Spinal cord (tissue), 10 donors: ENCODE data around the gene CYTL1. TPM values are rescaled to one million over a fixed set of nuclear protein-coding genes. Genes with fewer than 3 reads are reported as not detected.

Experiments used
- DNase-seq, 6 donors: peaks; one replicate each; pipeline versions ENCODE4 v3.0.0 to v3.0.0-alpha.2; 2013 to 2015; ENCODE audit warnings: low spot score in 6 of 6, low read depth in 4 of 6
- H3K27ac ChIP-seq: one replicate; pipeline ENCODE4 v1.5.1; 2013; ENCODE audit warnings: low read depth, low read length, control low read depth
- H3K27me3 ChIP-seq: one replicate; pipeline ENCODE4 v1.6.1; 2013; ENCODE audit warnings: low read length; ENCODE audit not compliant: control insufficient read depth, insufficient read depth
- H3K36me3 ChIP-seq: one replicate; pipeline ENCODE4 v1.6.1; 2013; ENCODE audit warnings: low read length; ENCODE audit not compliant: control insufficient read depth, insufficient read depth
- H3K4me1 ChIP-seq: one replicate; pipeline ENCODE4 v1.6.1; 2013; ENCODE audit warnings: low read length; ENCODE audit not compliant: control insufficient read depth, insufficient read depth
- H3K4me3 ChIP-seq: one replicate; pipeline ENCODE4 v1.5.1; 2013; ENCODE audit warnings: low read depth, low read length, control low read depth
- H3K9me3 ChIP-seq: one replicate; pipeline ENCODE4 v1.6.1; 2013; ENCODE audit warnings: low read length; ENCODE audit not compliant: control insufficient read depth, insufficient read depth
- WGBS: methylation state at CpG from one replicate; pipeline ENCODE4 v1.1.5; 2013; ENCODE audit warnings: missing lambda C conversion rate; ENCODE audit not compliant: insufficient coverage; 5-methylcytosine and 5-hydroxymethylcytosine counted together
- polyA plus RNA-seq, 2 donors: library from polyadenylated mRNA; unstranded; fragments of 120-200 nt; gene quantifications; one replicate each; pipeline ENCODE4 v1.2.1, GENCODE V29; 2013; ENCODE audit not compliant: insufficient read length in 2 of 2
- total RNA-seq, 2 donors: library from RNA; depleted of rRNA in 1 of 2; stranded (reverse); fragments of 120-200 nt in 1 of 2; fragments of >200 nt in 1 of 2; gene quantifications; one replicate each; pipeline versions ENCODE4 v1.2.3 to v1.2.4, GENCODE V29; 2013 to 2014
- donor health status: healthy.

Gene CYTL1
- total and polyA plus RNA-seq, 4 donors, result 3.8 to 4.7 (median 4.4) TPM

GRCh38 chr4:5036239-5036638 is 17.0 kb upstream of the CYTL1 start:
- H3K27ac ChIP-seq, result no peak overlapping the region
- H3K36me3 ChIP-seq, result no peaks in the 10 kb centered on the region
- no peak for DNase-seq
- 83% methylated on average over 1 of the region's 5 CpGs for WGBS
- no peak overlapping the region for H3K4me3 ChIP-seq
- H3K4me1 ChIP-seq, result peaks cover 9% of the 10 kb centered on the region
- no peaks in the 10 kb centered on the region for H3K27me3 ChIP-seq
- H3K9me3 ChIP-seq, result no peaks in the 10 kb centered on the region

GRCh38 chr4:5034206-5034605 is 14.9 kb upstream of the CYTL1 start:
- Histone ChIP-seq H3K4me3 (no peak overlapping the region), H3K4me1 (peaks cover 9% of the 10 kb centered on the region), H3K27me3 (no peaks in the 10 kb centered on the region), H3K27ac (no peak overlapping the region), H3K9me3 (no peaks in the 10 kb centered on the region), H3K36me3 (no peaks in the 10 kb centered on the region)
- 75% methylated on average over 5 of the region's 8 CpGs for WGBS
- no peak for DNase-seq

GRCh38 chr4:5033281-5033841 is 14.1 kb upstream of the CYTL1 start:
- WGBS, result 42% methylated on average over 6 of the region's 10 CpGs
- H3K4me3 ChIP-seq, result no peak overlapping the region
- H3K36me3 ChIP-seq, result no peaks in the 10 kb centered on the region
- peak in 1 of 6 donors; percentile 39 for DNase-seq
- H3K27me3 ChIP-seq, result no peaks in the 10 kb centered on the region
- no peaks in the 10 kb centered on the region for H3K9me3 ChIP-seq
- H3K27ac ChIP-seq, result no peak overlapping the region
- peaks cover 9% of the 10 kb centered on the region for H3K4me1 ChIP-seq

- peaks cover 9% of the 10 kb centered on the region for H3K4me1 ChIP-seq
- WGBS, result no CpG with 5 or more reads among the region's 5 CpGs
- no peaks in the 10 kb centered on the region for H3K9me3 ChIP-seq
- H3K27me3 ChIP-seq, result no peaks in the 10 kb centered on the region
- H3K27ac ChIP-seq, result no peak overlapping the region
- no peaks in the 10 kb centered on the region for H3K36me3 ChIP-seq
- no peak overlapping the region for H3K4me3 ChIP-seq
- DNase-seq, result no peak
These were observed 13.6 kb upstream of the CYTL1 start for GRCh38 chr4:5032813-5033212.

GRCh38 chr4:5030927-5031326 is 11.7 kb upstream of the CYTL1 start:
- H3K9me3 ChIP-seq, result no peaks in the 10 kb centered on the region
- no peak overlapping the region for H3K4me3 ChIP-seq
- no peaks in the 10 kb centered on the region for H3K27me3 ChIP-seq
- H3K27ac ChIP-seq, result no peak overlapping the region
- H3K36me3 ChIP-seq, result no peaks in the 10 kb centered on the region
- WGBS, result no CpG with 5 or more reads among the region's 3 CpGs
- H3K4me1 ChIP-seq, result peaks cover 9% of the 10 kb centered on the region
- no peak for DNase-seq

- no peak overlapping the region for H3K27ac ChIP-seq
- no peaks in the 10 kb centered on the region for H3K9me3 ChIP-seq
- no peaks in the 10 kb centered on the region for H3K27me3 ChIP-seq
- peaks cover 9% of the 10 kb centered on the region for H3K4me1 ChIP-seq
- DNase-seq, result no peak
- no peak overlapping the region for H3K4me3 ChIP-seq
- WGBS, result 91% methylated on average over 1 of the region's 4 CpGs
- H3K36me3 ChIP-seq, result no peaks in the 10 kb centered on the region
These were observed 11.0 kb upstream of the CYTL1 start for GRCh38 chr4:5030221-5030620.

GRCh38 chr4:5029447-5029846 is 10.2 kb upstream of the CYTL1 start:
- H3K4me3 ChIP-seq, result no peak overlapping the region
- 91% methylated on average over 6 of the region's 8 CpGs for WGBS
- H3K9me3 ChIP-seq, result no peaks in the 10 kb centered on the region
- H3K27me3 ChIP-seq, result no peaks in the 10 kb centered on the region
- peaks cover 9% of the 10 kb centered on the region for H3K4me1 ChIP-seq
- H3K27ac ChIP-seq, result no peak overlapping the region
- H3K36me3 ChIP-seq, result no peaks in the 10 kb centered on the region
- DNase-seq, result no peak

- WGBS, result 100% methylated on average over 1 of the region's 2 CpGs
- Histone ChIP-seq H3K27me3 (no peaks in the 10 kb centered on the region), H3K4me3 (no peak overlapping the region), H3K9me3 (no peaks in the 10 kb centered on the region), H3K4me1 (peaks cover 4% of the 10 kb centered on the region), H3K27ac (no peak overlapping the region), H3K36me3 (no peaks in the 10 kb centered on the region)
- DNase-seq, result no peak
These were observed 9.2 kb upstream of the CYTL1 start for GRCh38 chr4:5028480-5028879.

GRCh38 chr4:5027346-5027745 is 8.1 kb upstream of the CYTL1 start:
- Histone ChIP-seq H3K36me3 (no peaks in the 10 kb centered on the region), H3K27me3 (no peaks in the 10 kb centered on the region), H3K9me3 (peaks cover 2% of the 10 kb centered on the region), H3K4me3 (no peak overlapping the region), H3K4me1 (no peaks in the 10 kb centered on the region), H3K27ac (no peak overlapping the region)
- DNase-seq, result no peak

- Histone ChIP-seq H3K36me3 (no peaks in the 10 kb centered on the region), H3K27ac (no peak overlapping the region), H3K4me1 (no peaks in the 10 kb centered on the region), H3K9me3 (peaks cover 2% of the 10 kb centered on the region), H3K27me3 (no peaks in the 10 kb centered on the region), H3K4me3 (no peak overlapping the region)
- DNase-seq, result no peak
- WGBS, result no CpG with 5 or more reads among the region's 3 CpGs
These were observed 7.1 kb upstream of the CYTL1 start for GRCh38 chr4:5026371-5026770.
